Natural killer cell (primary cell): ENCODE data around the gene ZFYVE9. TPM values are rescaled to one million over a fixed set of nuclear protein-coding genes. Genes with fewer than 3 reads are reported as not detected.

ENCODE experiments used
- ATAC-seq, 3 donors: fragments of 150-1000 bp in 2 of 3; fragments of 200-7000 bp in 1 of 3; cut with Tn5 transposase; 1 replicate in 1 of 3; 2 replicates in 2 of 3; pipeline ENCODE4 v1.10.0; 2021; ENCODE audit warnings: mild to moderate bottlenecking in 2 of 3, moderate library complexity in 2 of 3
- DNase-seq, 2 donors: peaks; one replicate each; pipeline versions ENCODE4 v3.0.0 to v3.0.0-alpha.2; 2013 to 2021; ENCODE audit warnings: mixed read lengths in 1 of 2
- H3K27ac ChIP-seq: one replicate; pipeline ENCODE4 v1.5.1; 2013; ENCODE audit warnings: mild to moderate bottlenecking, low read length
- H3K27me3 ChIP-seq: one replicate; pipeline ENCODE4 v1.6.1; 2013; ENCODE audit warnings: low read length; ENCODE audit not compliant: control insufficient read depth, insufficient read depth
- H3K36me3 ChIP-seq: one replicate; pipeline ENCODE4 v1.6.1; 2013; ENCODE audit warnings: low read length; ENCODE audit not compliant: control insufficient read depth, insufficient read depth
- H3K4me1 ChIP-seq: one replicate; pipeline ENCODE4 v1.6.1; 2013; ENCODE audit warnings: low read length; ENCODE audit not compliant: control insufficient read depth, insufficient read depth
- H3K4me3 ChIP-seq: one replicate; pipeline ENCODE4 v1.5.1; 2013; ENCODE audit warnings: low read length
- H3K9me3 ChIP-seq: one replicate; pipeline ENCODE4 v1.6.1; 2013; ENCODE audit warnings: low read length; ENCODE audit not compliant: control insufficient read depth, insufficient read depth
- H3K27ac Mint-ChIP-seq, 2 donors: one replicate each; pipeline ENCODE4 v1.8.0; 2022; ENCODE audit warnings: mild to moderate bottlenecking in 2 of 2, mixed read lengths in 2 of 2, moderate library complexity in 1 of 2
- H3K27me3 Mint-ChIP-seq, 2 donors: one replicate each; pipeline ENCODE4 v1.8.0; 2022; ENCODE audit warnings: low read depth in 2 of 2, mixed read lengths in 2 of 2
- H3K36me3 Mint-ChIP-seq: one replicate; pipeline ENCODE4 v1.8.0; 2022; ENCODE audit warnings: mixed read lengths
- H3K4me1 Mint-ChIP-seq, 2 donors: one replicate each; pipeline ENCODE4 v1.8.0; 2022; ENCODE audit warnings: mixed read lengths in 2 of 2
- H3K4me3 Mint-ChIP-seq: one replicate; pipeline ENCODE4 v1.8.0; 2022; ENCODE audit warnings: mild to moderate bottlenecking, moderate library complexity, mixed read lengths
- H3K9me3 Mint-ChIP-seq, 2 donors: one replicate each; pipeline ENCODE4 v1.8.0; 2022; ENCODE audit warnings: mixed read lengths in 2 of 2
- CTCF ChIP-seq: fragments of 200-600 bp; IDR thresholded peaks from one replicate; pipeline ENCODE4 v1.8.0; 2022; ENCODE audit warnings: antibody characterized with exemption
- WGBS: methylation state at CpG from one replicate; pipeline ENCODE4 v1.1.7; 2013; ENCODE audit warnings: missing lambda C conversion rate; ENCODE audit not compliant: insufficient coverage; 5-methylcytosine and 5-hydroxymethylcytosine counted together
- intact Hi-C: fragments of 100-400 bp; cut with micrococcal nuclease; formaldehyde crosslinking; loops from one replicate; pipeline ENCODE4 v1.14.2; 2022
- total RNA-seq, 4 donors: library from RNA; stranded (reverse); fragments of 120-200 nt in 1 of 4; gene quantifications; one replicate each; pipeline versions ENCODE4 v1.2.3 to v1.2.4, GENCODE V29; 2013 to 2022

Gene ZFYVE9
- total RNA-seq, 3 donors from 2014 or later (not counting 1 experiment from before 2014, with no cell fraction given): 1.1 to 2.3 (median 1.8) TPM

- Mint-ChIP-seq H3K36me3 (no peaks in the 10 kb centered on the region), H3K27ac (no peak overlapping the region), H3K9me3 (no peaks in the 10 kb centered on the region), H3K4me1 (no peaks in the 10 kb centered on the region), H3K27me3 (peaks cover 0 to 5% of the 10 kb centered on the region in 2 donors), H3K4me3 (no peak overlapping the region)
- no peaks in the 10 kb centered on the region for H3K4me1 ChIP-seq
- TF ChIP-seq CTCF: no peak
- intact Hi-C loops: no loop called here
- 95% methylated on average over 7 of the region's 8 CpGs for WGBS
- no peaks in the 10 kb centered on the region for H3K36me3 ChIP-seq
- H3K27ac ChIP-seq: no peak overlapping the region
- no peak overlapping the region for H3K4me3 ChIP-seq
- ATAC-seq (no peak), DNase-seq (no peak)
- H3K9me3 ChIP-seq: no peaks in the 10 kb centered on the region
- no peaks in the 10 kb centered on the region for H3K27me3 ChIP-seq
These were observed 181.8 kb downstream of the ZFYVE9 start for GRCh38 chr1:52323731-52324130.

GRCh38 chr1:52325786-52326185, 183.9 kb downstream of the ZFYVE9 start:
- Histone ChIP-seq H3K27me3 (no peaks in the 10 kb centered on the region), H3K27ac (no peak overlapping the region), H3K9me3 (no peaks in the 10 kb centered on the region), H3K4me3 (no peak overlapping the region), H3K4me1 (no peaks in the 10 kb centered on the region), H3K36me3 (no peaks in the 10 kb centered on the region)
- Mint-ChIP-seq H3K4me3 (no peak overlapping the region), H3K27ac (no peak overlapping the region), H3K4me1 (no peaks in the 10 kb centered on the region), H3K36me3 (no peaks in the 10 kb centered on the region), H3K27me3 (peaks cover 0 to 5% of the 10 kb centered on the region in 2 donors), H3K9me3 (no peaks in the 10 kb centered on the region)
- 97% methylated on average over 4 of the region's 5 CpGs for WGBS
- DNase-seq: no peak
- no peak for TF ChIP-seq CTCF
- ATAC-seq: no peak
- intact Hi-C loops: no loop called here

GRCh38 chr1:52328615-52329014, 186.7 kb downstream of the ZFYVE9 start:
- Mint-ChIP-seq H3K36me3 (no peaks in the 10 kb centered on the region), H3K9me3 (no peaks in the 10 kb centered on the region), H3K27me3 (peaks cover 0 to 5% of the 10 kb centered on the region in 2 donors), H3K4me1 (no peaks in the 10 kb centered on the region), H3K27ac (no peak overlapping the region), H3K4me3 (no peak overlapping the region)
- Histone ChIP-seq H3K4me3 (no peak overlapping the region), H3K36me3 (no peaks in the 10 kb centered on the region), H3K9me3 (no peaks in the 10 kb centered on the region), H3K27ac (no peak overlapping the region), H3K27me3 (no peaks in the 10 kb centered on the region), H3K4me1 (no peaks in the 10 kb centered on the region)
- WGBS: 100% methylated on average over 1 of the region's 1 CpG
- no peak for ATAC-seq
- intact Hi-C loops: no loop called here
- no peak for DNase-seq
- TF ChIP-seq CTCF: no peak

- H3K27ac Mint-ChIP-seq: no peak overlapping the region
- TF ChIP-seq CTCF: no peak
- H3K4me3 Mint-ChIP-seq: no peak overlapping the region
- H3K9me3 Mint-ChIP-seq: no peaks in the 10 kb centered on the region
- no peaks in the 10 kb centered on the region for H3K4me1 Mint-ChIP-seq
- H3K36me3 Mint-ChIP-seq: no peaks in the 10 kb centered on the region
- Histone ChIP-seq H3K36me3 (no peaks in the 10 kb centered on the region), H3K9me3 (no peaks in the 10 kb centered on the region), H3K4me1 (no peaks in the 10 kb centered on the region), H3K27me3 (no peaks in the 10 kb centered on the region), H3K4me3 (no peak overlapping the region), H3K27ac (no peak overlapping the region)
- DNase-seq (no peak), ATAC-seq (no peak)
- WGBS: 88% methylated on average over 1 of the region's 1 CpG
- intact Hi-C loops: no loop called here
- H3K27me3 Mint-ChIP-seq: no peaks in the 10 kb centered on the region
These were observed 190.5 kb downstream of the ZFYVE9 start for GRCh38 chr1:52332411-52332810.
